HepG2 (cell line): Measurements from ENCODE around the gene TMEM95. TPM values are rescaled to one million over a fixed set of nuclear protein-coding genes. Genes with fewer than 3 reads are reported as not detected.
A peak's percentile ranks its signal among the peaks of the same experiment; 100 is the strongest.

Experiments used
- ETV6 ChIP-seq: sonication (generic); formaldehyde crosslinking; conservative IDR thresholded peaks from 2 replicates; pipeline ENCODE4 v1.4.0; 2020; ENCODE audit warnings: missing genetic modification reagents
- KDM1A ChIP-seq: IDR thresholded peaks from 2 replicates; pipeline ENCODE4 v1.6.1; 2016; ENCODE audit warnings: missing compliant biosample characterization
- MEIS2 ChIP-seq: sonication (generic); formaldehyde crosslinking; IDR thresholded peaks from 2 replicates; pipeline ENCODE4 v1.9.0; 2021; ENCODE audit warnings: mild to moderate bottlenecking, missing genetic modification reagents
- RFX3 ChIP-seq: IDR thresholded peaks from 2 replicates; pipeline ENCODE4 v1.6.1; 2016; ENCODE audit warnings: missing biosample characterization, missing genetic modification reagents
- ZBTB3 ChIP-seq: sonication (generic); formaldehyde crosslinking; IDR thresholded peaks from 2 replicates; pipeline ENCODE4 v1.4.0; 2020; ENCODE audit warnings: low read depth, mild to moderate bottlenecking, moderate library complexity, missing genetic modification reagents, borderline replicate concordance
- ZFP90 ChIP-seq: sonication (generic); formaldehyde crosslinking; IDR thresholded peaks from 2 replicates; pipeline ENCODE4 v1.8.0; 2022; ENCODE audit warnings: missing genetic modification reagents, mild to moderate bottlenecking, inconsistent platforms, borderline replicate concordance
- ZNF274 ChIP-seq: sonication (generic); formaldehyde crosslinking; IDR thresholded peaks from 2 replicates; pipeline ENCODE4 v1.5.1; 2020; ENCODE audit warnings: mild to moderate bottlenecking, missing genetic modification reagents
- ZNF839 ChIP-seq: sonication (generic); formaldehyde crosslinking; IDR thresholded peaks from 2 replicates; pipeline ENCODE4 v1.4.0; 2020; ENCODE audit warnings: missing genetic modification reagents, mild to moderate bottlenecking, borderline replicate concordance
- polyA plus RNA-seq, 8 experiments: library from polyadenylated mRNA; depleted of rRNA in 3 of 8; stranded (reverse) in 7 of 8; unstranded in 1 of 8; fragments of >200 nt; fragmentation: Illumina TruSeq in 4 of 8; extraction: Trizol in 4 of 8; gene quantifications; 2 replicates each; pipeline versions ENCODE4 v1.2.1 to v1.2.3, GENCODE V29; 2011 to 2016; ENCODE audit warnings: low read depth in 4 of 8, missing spikeins in 1 of 8, mixed read lengths in 1 of 8; ENCODE audit not compliant: insufficient read depth in 1 of 8
- total RNA-seq, 5 experiments: library from RNA; depleted of rRNA; stranded (reverse); fragments of >200 nt; fragmentation: Illumina TruSeq; extraction: Trizol; gene quantifications; 2 replicates each; pipeline ENCODE4 v1.2.3, GENCODE V29; 2016; ENCODE audit warnings: low read depth in 1 of 5
- TF ChIP-seq, protein P1 (sequence below): sonication (generic); formaldehyde crosslinking; IDR thresholded peaks from 2 replicates; pipeline ENCODE4 v1.4.0; 2020; ENCODE audit warnings: mild to moderate bottlenecking, missing genetic modification reagents
- TF ChIP-seq, protein P2 (sequence below): sonication (generic); formaldehyde crosslinking; IDR thresholded peaks from 2 replicates; pipeline ENCODE4 v1.9.0; 2021; ENCODE audit warnings: missing genetic modification reagents, mild to moderate bottlenecking, borderline replicate concordance
- TF ChIP-seq, protein P3 (sequence below): sonication (generic); formaldehyde crosslinking; IDR thresholded peaks from 2 replicates; pipeline ENCODE4 v1.4.0; 2020; ENCODE audit warnings: missing genetic modification reagents, borderline replicate concordance
- TF ChIP-seq, protein P4 (sequence below): IDR thresholded peaks from 2 replicates; pipeline ENCODE4 v1.6.1; 2012; ENCODE audit warnings: low read length, improper control_type of control experiment

Gene TMEM95
- total and polyA plus RNA-seq, 2 of the 13 experiments (the other 11 are each of a cell fraction or from before 2014, with no cell fraction given), result not detected

DNA sequence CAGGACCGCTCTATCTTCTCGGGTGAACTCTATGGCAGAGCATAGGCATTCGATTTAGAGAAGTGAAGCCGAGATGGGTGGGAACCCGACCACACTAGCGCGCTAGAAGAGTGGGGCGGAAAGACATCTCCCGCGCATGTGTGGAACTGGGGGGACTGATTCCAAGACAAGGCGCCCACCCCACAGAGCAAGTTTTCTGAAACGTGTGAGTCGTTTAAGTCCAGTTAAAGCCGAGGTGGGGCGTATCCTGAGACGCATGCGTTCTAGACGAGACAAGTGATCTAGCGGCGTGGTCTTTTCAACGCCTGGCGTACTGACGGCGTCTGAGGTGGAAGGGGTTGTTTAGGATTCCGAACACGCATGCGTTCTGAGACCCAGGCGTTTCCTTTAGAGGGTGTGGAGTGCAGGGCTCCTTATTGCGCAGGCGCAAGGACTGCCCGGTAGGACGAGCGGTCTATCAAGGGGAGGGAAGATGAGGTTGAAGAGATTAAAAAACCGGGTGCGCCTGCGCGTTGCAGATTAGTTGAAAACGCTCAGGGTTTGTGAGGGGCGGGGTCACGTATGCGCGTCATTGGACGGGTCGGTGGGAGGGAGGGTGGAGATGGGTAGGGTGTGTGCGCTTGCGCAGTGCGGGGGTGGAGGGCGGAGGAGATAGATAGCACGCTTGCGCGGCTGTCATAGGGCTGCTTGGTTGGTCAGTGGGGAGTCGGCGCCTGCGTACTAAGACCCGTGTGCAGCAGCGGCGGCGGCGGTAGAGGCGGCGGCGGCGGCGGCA lies 47.9 kb upstream of the TMEM95 start, which contains the start of gene EIF5A (continued):
- TF ChIP-seq, protein P1, sequence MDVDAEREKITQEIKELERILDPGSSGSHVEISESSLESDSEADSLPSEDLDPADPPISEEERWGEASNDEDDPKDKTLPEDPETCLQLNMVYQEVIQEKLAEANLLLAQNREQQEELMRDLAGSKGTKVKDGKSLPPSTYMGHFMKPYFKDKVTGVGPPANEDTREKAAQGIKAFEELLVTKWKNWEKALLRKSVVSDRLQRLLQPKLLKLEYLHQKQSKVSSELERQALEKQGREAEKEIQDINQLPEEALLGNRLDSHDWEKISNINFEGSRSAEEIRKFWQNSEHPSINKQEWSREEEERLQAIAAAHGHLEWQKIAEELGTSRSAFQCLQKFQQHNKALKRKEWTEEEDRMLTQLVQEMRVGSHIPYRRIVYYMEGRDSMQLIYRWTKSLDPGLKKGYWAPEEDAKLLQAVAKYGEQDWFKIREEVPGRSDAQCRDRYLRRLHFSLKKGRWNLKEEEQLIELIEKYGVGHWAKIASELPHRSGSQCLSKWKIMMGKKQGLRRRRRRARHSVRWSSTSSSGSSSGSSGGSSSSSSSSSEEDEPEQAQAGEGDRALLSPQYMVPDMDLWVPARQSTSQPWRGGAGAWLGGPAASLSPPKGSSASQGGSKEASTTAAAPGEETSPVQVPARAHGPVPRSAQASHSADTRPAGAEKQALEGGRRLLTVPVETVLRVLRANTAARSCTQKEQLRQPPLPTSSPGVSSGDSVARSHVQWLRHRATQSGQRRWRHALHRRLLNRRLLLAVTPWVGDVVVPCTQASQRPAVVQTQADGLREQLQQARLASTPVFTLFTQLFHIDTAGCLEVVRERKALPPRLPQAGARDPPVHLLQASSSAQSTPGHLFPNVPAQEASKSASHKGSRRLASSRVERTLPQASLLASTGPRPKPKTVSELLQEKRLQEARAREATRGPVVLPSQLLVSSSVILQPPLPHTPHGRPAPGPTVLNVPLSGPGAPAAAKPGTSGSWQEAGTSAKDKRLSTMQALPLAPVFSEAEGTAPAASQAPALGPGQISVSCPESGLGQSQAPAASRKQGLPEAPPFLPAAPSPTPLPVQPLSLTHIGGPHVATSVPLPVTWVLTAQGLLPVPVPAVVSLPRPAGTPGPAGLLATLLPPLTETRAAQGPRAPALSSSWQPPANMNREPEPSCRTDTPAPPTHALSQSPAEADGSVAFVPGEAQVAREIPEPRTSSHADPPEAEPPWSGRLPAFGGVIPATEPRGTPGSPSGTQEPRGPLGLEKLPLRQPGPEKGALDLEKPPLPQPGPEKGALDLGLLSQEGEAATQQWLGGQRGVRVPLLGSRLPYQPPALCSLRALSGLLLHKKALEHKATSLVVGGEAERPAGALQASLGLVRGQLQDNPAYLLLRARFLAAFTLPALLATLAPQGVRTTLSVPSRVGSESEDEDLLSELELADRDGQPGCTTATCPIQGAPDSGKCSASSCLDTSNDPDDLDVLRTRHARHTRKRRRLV (CRISPR knock-in tag), result 0 out of 2 replicates have a peak, but pooled peaks have one; percentile 22
- TF ChIP-seq ZNF274 (CRISPR knock-in tag), result 0 out of 2 replicates have a peak, but pooled peaks have one; percentile 61
- TF ChIP-seq MEIS2 (CRISPR knock-in tag), result no peak
- TF ChIP-seq KDM1A (CRISPR knock-in tag), result no peak
- TF ChIP-seq, protein P2, sequence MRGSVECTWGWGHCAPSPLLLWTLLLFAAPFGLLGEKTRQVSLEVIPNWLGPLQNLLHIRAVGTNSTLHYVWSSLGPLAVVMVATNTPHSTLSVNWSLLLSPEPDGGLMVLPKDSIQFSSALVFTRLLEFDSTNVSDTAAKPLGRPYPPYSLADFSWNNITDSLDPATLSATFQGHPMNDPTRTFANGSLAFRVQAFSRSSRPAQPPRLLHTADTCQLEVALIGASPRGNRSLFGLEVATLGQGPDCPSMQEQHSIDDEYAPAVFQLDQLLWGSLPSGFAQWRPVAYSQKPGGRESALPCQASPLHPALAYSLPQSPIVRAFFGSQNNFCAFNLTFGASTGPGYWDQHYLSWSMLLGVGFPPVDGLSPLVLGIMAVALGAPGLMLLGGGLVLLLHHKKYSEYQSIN (CRISPR knock-in tag), result no peak
- TF ChIP-seq, protein P3, sequence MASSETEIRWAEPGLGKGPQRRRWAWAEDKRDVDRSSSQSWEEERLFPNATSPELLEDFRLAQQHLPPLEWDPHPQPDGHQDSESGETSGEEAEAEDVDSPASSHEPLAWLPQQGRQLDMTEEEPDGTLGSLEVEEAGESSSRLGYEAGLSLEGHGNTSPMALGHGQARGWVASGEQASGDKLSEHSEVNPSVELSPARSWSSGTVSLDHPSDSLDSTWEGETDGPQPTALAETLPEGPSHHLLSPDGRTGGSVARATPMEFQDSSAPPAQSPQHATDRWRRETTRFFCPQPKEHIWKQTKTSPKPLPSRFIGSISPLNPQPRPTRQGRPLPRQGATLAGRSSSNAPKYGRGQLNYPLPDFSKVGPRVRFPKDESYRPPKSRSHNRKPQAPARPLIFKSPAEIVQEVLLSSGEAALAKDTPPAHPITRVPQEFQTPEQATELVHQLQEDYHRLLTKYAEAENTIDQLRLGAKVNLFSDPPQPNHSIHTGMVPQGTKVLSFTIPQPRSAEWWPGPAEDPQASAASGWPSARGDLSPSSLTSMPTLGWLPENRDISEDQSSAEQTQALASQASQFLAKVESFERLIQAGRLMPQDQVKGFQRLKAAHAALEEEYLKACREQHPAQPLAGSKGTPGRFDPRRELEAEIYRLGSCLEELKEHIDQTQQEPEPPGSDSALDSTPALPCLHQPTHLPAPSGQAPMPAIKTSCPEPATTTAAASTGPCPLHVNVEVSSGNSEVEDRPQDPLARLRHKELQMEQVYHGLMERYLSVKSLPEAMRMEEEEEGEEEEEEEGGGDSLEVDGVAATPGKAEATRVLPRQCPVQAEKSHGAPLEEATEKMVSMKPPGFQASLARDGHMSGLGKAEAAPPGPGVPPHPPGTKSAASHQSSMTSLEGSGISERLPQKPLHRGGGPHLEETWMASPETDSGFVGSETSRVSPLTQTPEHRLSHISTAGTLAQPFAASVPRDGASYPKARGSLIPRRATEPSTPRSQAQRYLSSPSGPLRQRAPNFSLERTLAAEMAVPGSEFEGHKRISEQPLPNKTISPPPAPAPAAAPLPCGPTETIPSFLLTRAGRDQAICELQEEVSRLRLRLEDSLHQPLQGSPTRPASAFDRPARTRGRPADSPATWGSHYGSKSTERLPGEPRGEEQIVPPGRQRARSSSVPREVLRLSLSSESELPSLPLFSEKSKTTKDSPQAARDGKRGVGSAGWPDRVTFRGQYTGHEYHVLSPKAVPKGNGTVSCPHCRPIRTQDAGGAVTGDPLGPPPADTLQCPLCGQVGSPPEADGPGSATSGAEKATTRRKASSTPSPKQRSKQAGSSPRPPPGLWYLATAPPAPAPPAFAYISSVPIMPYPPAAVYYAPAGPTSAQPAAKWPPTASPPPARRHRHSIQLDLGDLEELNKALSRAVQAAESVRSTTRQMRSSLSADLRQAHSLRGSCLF, result no peak
- TF ChIP-seq ZNF839 (CRISPR knock-in tag), result no peak
- no peak for TF ChIP-seq ZBTB3 (CRISPR knock-in tag)
- TF ChIP-seq ZFP90, result peak; percentile 39; the same call in 1 of the 2 replicates
- no peak; the same call in 1 of the 2 replicates for TF ChIP-seq ETV6 (CRISPR knock-in tag)
- TF ChIP-seq, protein P4, sequence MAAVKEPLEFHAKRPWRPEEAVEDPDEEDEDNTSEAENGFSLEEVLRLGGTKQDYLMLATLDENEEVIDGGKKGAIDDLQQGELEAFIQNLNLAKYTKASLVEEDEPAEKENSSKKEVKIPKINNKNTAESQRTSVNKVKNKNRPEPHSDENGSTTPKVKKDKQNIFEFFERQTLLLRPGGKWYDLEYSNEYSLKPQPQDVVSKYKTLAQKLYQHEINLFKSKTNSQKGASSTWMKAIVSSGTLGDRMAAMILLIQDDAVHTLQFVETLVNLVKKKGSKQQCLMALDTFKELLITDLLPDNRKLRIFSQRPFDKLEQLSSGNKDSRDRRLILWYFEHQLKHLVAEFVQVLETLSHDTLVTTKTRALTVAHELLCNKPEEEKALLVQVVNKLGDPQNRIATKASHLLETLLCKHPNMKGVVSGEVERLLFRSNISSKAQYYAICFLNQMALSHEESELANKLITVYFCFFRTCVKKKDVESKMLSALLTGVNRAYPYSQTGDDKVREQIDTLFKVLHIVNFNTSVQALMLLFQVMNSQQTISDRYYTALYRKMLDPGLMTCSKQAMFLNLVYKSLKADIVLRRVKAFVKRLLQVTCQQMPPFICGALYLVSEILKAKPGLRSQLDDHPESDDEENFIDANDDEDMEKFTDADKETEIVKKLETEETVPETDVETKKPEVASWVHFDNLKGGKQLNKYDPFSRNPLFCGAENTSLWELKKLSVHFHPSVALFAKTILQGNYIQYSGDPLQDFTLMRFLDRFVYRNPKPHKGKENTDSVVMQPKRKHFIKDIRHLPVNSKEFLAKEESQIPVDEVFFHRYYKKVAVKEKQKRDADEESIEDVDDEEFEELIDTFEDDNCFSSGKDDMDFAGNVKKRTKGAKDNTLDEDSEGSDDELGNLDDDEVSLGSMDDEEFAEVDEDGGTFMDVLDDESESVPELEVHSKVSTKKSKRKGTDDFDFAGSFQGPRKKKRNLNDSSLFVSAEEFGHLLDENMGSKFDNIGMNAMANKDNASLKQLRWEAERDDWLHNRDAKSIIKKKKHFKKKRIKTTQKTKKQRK, result no peak
- TF ChIP-seq RFX3 (CRISPR knock-in tag), result no peak
